Retinal pigment epithelial cell (primary cell): ENCODE measurements around the gene CST4.
"Not testable (repeated sequence)": the region's sequence is repeated elsewhere in the genome, so short reads cannot be mapped to it uniquely, and the experiment has no call there.

ENCODE experiments used
- DNase-seq: peaks from one replicate; pipeline ENCODE4 v3.0.0-alpha.2; 2010; ENCODE audit warnings: low read depth
- H3K4me3 ChIP-seq: 2 replicates; pipeline ENCODE4 v1.5.1; 2011; ENCODE audit warnings: mild to moderate bottlenecking, low read length, control low read depth, moderate library complexity
- TF ChIP-seq, protein P1 (sequence below): conservative IDR thresholded peaks from 2 replicates; pipeline ENCODE4 v1.5.1; 2011; ENCODE audit warnings: low read depth, low read length, control low read depth, inconsistent platforms

Gene CST4

DNA sequence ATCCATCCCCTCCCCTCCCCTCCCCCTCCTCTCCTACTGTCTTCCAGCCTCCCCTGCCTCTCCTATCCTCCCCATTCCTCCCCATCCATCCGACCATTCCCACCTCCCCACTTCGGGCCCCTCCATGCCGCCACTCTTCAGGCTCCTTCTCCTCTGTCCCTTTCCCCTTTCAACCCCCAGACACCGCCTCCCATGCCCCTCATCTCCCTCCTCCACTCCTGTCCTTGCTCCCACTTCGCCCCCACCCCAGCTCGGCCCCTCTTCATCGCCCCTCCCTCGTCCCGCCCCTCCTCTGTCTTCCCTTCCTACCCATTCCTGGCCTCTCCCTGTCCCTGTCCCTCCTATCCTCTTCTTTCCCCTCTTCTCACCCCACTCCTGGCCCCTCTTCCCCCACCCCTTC is 50.5 kb downstream of the CST4 start:
- TF ChIP-seq, protein P1, sequence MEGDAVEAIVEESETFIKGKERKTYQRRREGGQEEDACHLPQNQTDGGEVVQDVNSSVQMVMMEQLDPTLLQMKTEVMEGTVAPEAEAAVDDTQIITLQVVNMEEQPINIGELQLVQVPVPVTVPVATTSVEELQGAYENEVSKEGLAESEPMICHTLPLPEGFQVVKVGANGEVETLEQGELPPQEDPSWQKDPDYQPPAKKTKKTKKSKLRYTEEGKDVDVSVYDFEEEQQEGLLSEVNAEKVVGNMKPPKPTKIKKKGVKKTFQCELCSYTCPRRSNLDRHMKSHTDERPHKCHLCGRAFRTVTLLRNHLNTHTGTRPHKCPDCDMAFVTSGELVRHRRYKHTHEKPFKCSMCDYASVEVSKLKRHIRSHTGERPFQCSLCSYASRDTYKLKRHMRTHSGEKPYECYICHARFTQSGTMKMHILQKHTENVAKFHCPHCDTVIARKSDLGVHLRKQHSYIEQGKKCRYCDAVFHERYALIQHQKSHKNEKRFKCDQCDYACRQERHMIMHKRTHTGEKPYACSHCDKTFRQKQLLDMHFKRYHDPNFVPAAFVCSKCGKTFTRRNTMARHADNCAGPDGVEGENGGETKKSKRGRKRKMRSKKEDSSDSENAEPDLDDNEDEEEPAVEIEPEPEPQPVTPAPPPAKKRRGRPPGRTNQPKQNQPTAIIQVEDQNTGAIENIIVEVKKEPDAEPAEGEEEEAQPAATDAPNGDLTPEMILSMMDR: no peak
- no peak overlapping the region for H3K4me3 ChIP-seq
- no peak for DNase-seq

DNA sequence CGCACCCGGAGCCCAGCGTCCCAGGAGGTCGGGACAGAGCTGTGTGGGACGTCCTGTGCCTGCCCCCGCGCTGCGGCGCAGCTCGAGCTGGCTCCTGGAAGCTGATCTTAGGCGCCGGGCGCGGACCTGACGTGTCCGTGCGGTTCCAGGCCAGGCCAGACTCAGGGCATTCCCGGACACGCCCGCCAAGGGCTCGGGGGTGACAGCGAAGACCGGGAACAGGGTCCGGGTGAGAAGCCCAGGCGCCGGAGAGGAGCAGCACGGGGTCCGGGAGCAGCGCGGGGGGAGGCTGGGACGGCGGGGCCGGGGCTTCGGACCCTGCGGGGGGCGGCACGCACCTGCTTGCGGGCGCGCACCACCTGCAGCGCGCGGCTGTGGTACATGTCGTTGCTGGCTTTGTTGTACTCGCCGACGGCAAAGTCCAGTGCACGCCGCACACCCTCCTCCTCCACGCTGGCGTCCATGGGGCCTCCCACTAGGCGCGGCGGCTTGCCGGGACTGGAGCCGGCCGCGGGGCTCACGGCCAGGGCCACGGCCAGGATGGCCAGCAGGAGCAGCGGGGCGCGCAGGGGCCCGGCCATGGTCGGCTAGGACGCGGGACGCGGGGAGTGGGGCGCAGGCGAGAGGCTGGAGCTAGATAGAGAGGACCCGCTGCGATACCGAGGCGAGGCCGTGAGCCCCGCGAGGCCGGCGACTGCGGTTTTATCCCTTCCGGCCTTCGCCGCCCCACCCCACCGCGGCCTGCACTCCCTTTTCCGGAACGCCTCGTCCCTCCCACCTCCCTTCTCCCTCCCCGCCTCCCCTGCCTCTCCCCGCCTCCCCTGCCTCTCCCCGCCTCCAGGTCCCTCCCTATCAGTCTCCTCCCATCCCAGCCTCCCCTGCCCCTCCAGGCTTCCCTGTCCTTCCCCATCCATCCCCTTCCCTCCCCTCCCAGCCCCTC is 51.3 kb downstream of the CST4 start, which contains the start of gene CST3:
Gene CST3 (minus strand): TSS at position 674 of the 940 bp plus-strand sequence. CDS start 93 bp downstream, at position 581.
- peak within 1 kb of the TSS; percentile 71 for H3K4me3 ChIP-seq
- TF ChIP-seq, protein P1: no peak
- DNase-seq: peak; percentile 52

DNA sequence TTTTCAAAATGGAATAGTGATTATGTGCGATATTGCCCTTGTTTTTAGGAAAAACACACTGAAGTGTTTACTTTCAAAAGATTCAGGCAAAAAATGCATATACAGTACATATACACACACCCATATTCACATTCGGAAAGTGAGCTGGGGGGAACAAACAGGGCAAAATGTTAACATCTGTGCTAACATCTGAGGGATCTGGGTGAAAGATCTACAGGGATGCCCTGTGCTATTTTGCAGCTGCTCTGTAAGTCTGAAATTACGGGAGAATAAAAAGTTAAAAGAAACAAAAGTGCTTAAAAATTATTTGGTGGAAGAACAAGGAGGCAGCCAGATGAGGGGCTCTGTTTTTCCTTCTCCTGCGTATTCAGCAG is 51.9 kb downstream of the CST4 start:
- DNase-seq: no peak
- TF ChIP-seq, protein P1: no peak
- H3K4me3 ChIP-seq: peak overlapping the region; percentile 71

DNA sequence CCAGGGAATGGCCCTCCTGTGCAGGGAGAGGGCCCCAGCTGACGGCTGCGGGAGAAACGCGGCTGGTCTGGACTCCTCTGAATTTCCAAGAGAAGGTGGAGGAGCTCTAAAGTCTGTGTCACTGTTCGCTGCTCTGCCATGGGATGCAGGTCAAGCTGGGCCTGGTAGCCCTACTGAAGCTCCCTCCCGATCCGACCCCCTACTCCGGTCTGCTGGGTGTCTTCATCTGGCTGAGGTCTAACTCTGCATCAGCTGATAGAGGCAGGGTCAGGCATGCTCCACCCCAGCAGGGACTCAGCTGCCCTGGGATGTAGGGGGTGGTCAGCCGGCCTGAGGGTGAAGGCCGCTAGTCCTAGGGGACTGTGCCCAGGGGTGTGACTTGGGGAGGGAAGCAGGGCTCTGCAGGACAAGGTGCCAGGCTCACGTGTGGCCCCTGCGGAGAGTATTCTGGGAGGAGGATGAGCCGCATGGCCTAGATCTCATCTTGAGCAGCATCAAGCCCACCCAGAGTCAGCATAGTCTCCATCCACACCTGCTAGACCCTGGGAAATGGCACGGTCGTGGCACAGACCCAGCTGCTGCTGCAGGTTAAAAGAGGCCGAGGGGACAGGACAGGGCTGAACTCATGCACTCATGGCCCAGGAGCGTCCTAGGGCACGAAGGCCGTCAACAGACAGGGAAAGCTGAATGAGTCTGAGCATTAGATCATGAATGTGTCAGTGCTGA is 52.5 kb downstream of the CST4 start:
- no peak for DNase-seq
- TF ChIP-seq, protein P1: no peak
- H3K4me3 ChIP-seq: peak overlapping the region; percentile 71

DNA sequence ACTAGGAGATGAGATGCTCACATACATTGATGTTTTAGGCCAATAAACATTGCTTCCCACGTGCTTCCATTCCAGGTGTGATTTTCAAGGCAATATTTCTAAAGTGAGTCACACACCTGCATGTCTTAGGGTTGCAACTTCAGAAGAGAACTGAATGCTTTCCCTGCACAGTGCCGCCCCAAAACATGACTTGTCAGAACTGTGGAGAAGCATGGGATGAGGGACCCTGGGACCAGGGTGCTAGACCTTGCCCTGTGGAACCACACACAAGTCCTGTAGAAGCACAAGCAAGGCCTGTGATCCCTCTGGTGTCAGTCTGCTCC is 53.1 kb downstream of the CST4 start:
- H3K4me3 ChIP-seq: peak overlapping the region; percentile 71
- DNase-seq: not testable (repeated sequence)
